GM12878 (cell line): ENCODE data around the gene ZBTB38. TPM values are rescaled to one million over a fixed set of nuclear protein-coding genes. Genes with fewer than 3 reads are reported as not detected.

ENCODE experiments used
- ATAC-seq: fragments of 200-7000 bp; cut with Tn5 transposase; 3 replicates; pipeline ENCODE4 v1.9.1; 2020; ENCODE audit warnings: mild to moderate bottlenecking, moderate library complexity
- BruUV-seq: library from RNA; stranded (reverse); fragments of 400-500 nt; replicated peaks from 2 replicates; lab custom pipeline; 2021; lab: Mats Ljungman, UMichigan
- CTCF ChIA-PET: fragments of 300-600 bp; sonication (Branson Sonifier 250); formaldehyde crosslinking; extraction: SDS; loops from one replicate; lab custom pipeline; 2021; ENCODE audit warnings: inconsistent platforms; lab: Yijun Ruan, JAX
- POLR2A ChIA-PET: fragments of 350-600 bp; formaldehyde crosslinking; extraction: SDS; loops from one replicate; lab custom pipeline; 2021; ENCODE audit warnings: inconsistent platforms; lab: Charles Lee
- RAD21 ChIA-PET: fragments of 300-600 bp; sonication (Branson Sonifier 250); formaldehyde crosslinking; loops from one replicate; lab custom pipeline; 2023; ENCODE audit warnings: antibody characterized with exemption; ENCODE audit not compliant: unreplicated experiment; lab: Charles Lee
- SMC1A ChIA-PET: fragments of 300-600 bp; sonication (Branson Sonifier 250); formaldehyde crosslinking; loops from one replicate; lab custom pipeline; 2023; ENCODE audit not compliant: unreplicated experiment, uncharacterized antibody; lab: Charles Lee
- DNase-seq: peaks from one replicate; pipeline ENCODE4 v3.0.0-alpha.2; 2011; ENCODE audit warnings: low read depth, low spot score
- FAIRE-seq: peaks from 3 replicates; lab custom pipeline; 2011; peaks lifted over from hg19 to GRCh38; lab: Jason Lieb, UNC
- H2AFZ ChIP-seq: 2 replicates; pipeline ENCODE4 v1.6.0; 2011; ENCODE audit warnings: low read depth, low read length, control low read depth; ENCODE audit not compliant: control insufficient read depth
- H3K27ac ChIP-seq: 2 replicates; pipeline ENCODE4 v1.5.1; 2011; ENCODE audit warnings: control low read depth; ENCODE audit not compliant: control insufficient read depth, insufficient read depth
- H3K27me3 ChIP-seq, 2 experiments: replicated peaks in 1 of 2; 2 replicates each; pipeline versions ENCODE4 v1.6.0 to v1.6.1; 2011; ENCODE audit warnings: low read length in 1 of 2; ENCODE audit not compliant: control insufficient read depth in 2 of 2, insufficient read depth in 2 of 2
- H3K36me3 ChIP-seq, 2 experiments: 2 replicates each; pipeline ENCODE4 v1.5.1; 2011; ENCODE audit warnings: low read length in 1 of 2; ENCODE audit not compliant: control insufficient read depth in 2 of 2, insufficient read depth in 2 of 2
- H3K4me1 ChIP-seq: 2 replicates; pipeline ENCODE4 v1.6.1; 2011; ENCODE audit warnings: mild to moderate bottlenecking, low read length, moderate library complexity, mixed read lengths; ENCODE audit not compliant: control insufficient read depth, insufficient read depth
- H3K4me2 ChIP-seq: 2 replicates; pipeline ENCODE4 v1.6.0; 2011; ENCODE audit warnings: control low read depth; ENCODE audit not compliant: control insufficient read depth, insufficient read depth
- H3K4me3 ChIP-seq: fragments of 200-600 bp; sonication (generic); 2 replicates; pipeline ENCODE4 v1.5.1; 2016
- H3K79me2 ChIP-seq: 2 replicates; pipeline ENCODE4 v1.6.0; 2011; ENCODE audit warnings: low read length; ENCODE audit not compliant: control insufficient read depth, insufficient read depth
- H3K9ac ChIP-seq: 2 replicates; pipeline ENCODE4 v1.8.0; 2011; ENCODE audit warnings: low read length, control low read depth, mixed read lengths; ENCODE audit not compliant: control insufficient read depth, insufficient read depth
- H3K9me3 ChIP-seq: replicated peaks from 3 replicates; pipeline ENCODE4 v1.5.1; 2011; ENCODE audit warnings: mild to moderate bottlenecking, low read length; ENCODE audit not compliant: control insufficient read depth, insufficient read depth
- H4K20me1 ChIP-seq: 2 replicates; pipeline ENCODE4 v1.6.0; 2011; ENCODE audit not compliant: control insufficient read depth, insufficient read depth
- ATF7 ChIP-seq: fragments of 450-650 bp; IDR thresholded peaks from 2 replicates; pipeline ENCODE4 v1.6.1; 2016; ENCODE audit warnings: low read depth, mild to moderate bottlenecking
- IRF3 ChIP-seq: fragments of 450-650 bp; IDR thresholded peaks from 2 replicates; pipeline ENCODE4 v1.6.1; 2014; ENCODE audit warnings: mild to moderate bottlenecking
- NFXL1 ChIP-seq: fragments of 450-650 bp; IDR thresholded peaks from 2 replicates; pipeline ENCODE4 v1.6.1; 2017; ENCODE audit warnings: antibody characterized with exemption, mild to moderate bottlenecking, borderline replicate concordance
- NRF1 ChIP-seq: conservative IDR thresholded peaks from 2 replicates; pipeline ENCODE4 v1.6.1; 2011; ENCODE audit warnings: mild to moderate bottlenecking, low read depth, low read length, improper control_type of control experiment
- REST ChIP-seq: IDR thresholded peaks from 2 replicates; pipeline ENCODE4 v1.6.1; 2012; ENCODE audit warnings: mild to moderate bottlenecking, low read depth, low read length
- WGBS: methylation state at CpG from one replicate; pipeline ENCODE4 v1.1.6; 2016; ENCODE audit warnings: low lambda C conversion rate; ENCODE audit not compliant: insufficient replicate concordance, insufficient coverage; ENCODE audit errors: missing lambda C conversion rate; 5-methylcytosine and 5-hydroxymethylcytosine counted together
- in situ Hi-C: fragments of 300-500 bp; cut with MboI; formaldehyde crosslinking; loops from 9 replicates; pipeline ENCODE4 v1.14.3; 2018; ENCODE audit warnings: mixed read lengths
- intact Hi-C: fragments of 100-400 bp; cut with micrococcal nuclease; formaldehyde crosslinking; loops from one replicate; pipeline ENCODE4 v1.14.2; 2022; ENCODE audit not compliant: unreplicated experiment
- polyA plus RNA-seq, 11 experiments: library from polyadenylated mRNA; depleted of rRNA in 4 of 11; unstranded in 6 of 11; stranded (reverse) in 5 of 11; fragments of >200 nt; fragmentation: Nextera tagmentation in 4 of 11; fragmentation: Illumina TruSeq in 1 of 11; extraction: Ambion mirVana in 4 of 11; extraction: Trizol in 1 of 11; gene quantifications; 1 replicate in 1 of 11; 2 replicates in 10 of 11; pipeline versions ENCODE4 v1.2.1 to v1.2.3, GENCODE V29; 2011 to 2016; ENCODE audit warnings: inconsistent platforms in 2 of 11, missing spikeins in 2 of 11, low read depth in 1 of 11
- total RNA-seq, 4 experiments: library from RNA; depleted of rRNA in 3 of 4; stranded (reverse); fragments of >200 nt in 3 of 4; fragmentation: Illumina TruSeq in 1 of 4; extraction: Trizol in 1 of 4; gene quantifications; 2 replicates each; pipeline versions ENCODE4 v1.2.1 to v1.2.3, GENCODE V29; 2013 to 2021

Gene ZBTB38
- total and polyA plus RNA-seq, 10 of the 15 experiments (the other 5 are each of a cell fraction or from before 2014, with no cell fraction given) = 34.2 to 115 (median 88.6) TPM

- no peak for FAIRE-seq
- 93% methylated on average over 1 of the region's 1 CpG for WGBS
- ChIA-PET CTCF (interaction anchor here (0.9 to 6.4 kb wide), 10 partner anchors 12 to 200 kb away, joined by 3 to 61 read pairs (median 4); no protein-coding TSS in a partner anchor), POLR2A (interaction anchor here (1.0 to 1.3 kb wide), 2 partner anchors 12 to 104 kb away, joined by 4 read pairs; no protein-coding TSS in a partner anchor), SMC1A (interaction anchor here (0.7 to 2.5 kb wide), 15 partner anchors 9 to 106 kb away, joined by 3 to 16 read pairs (median 5); no protein-coding TSS in a partner anchor), RAD21 (interaction anchor here (0.8 to 1.9 kb wide), 5 partner anchors 11 to 103 kb away, joined by 3 to 8 read pairs (median 5); no protein-coding TSS in a partner anchor)
- no peaks in the 10 kb centered on the region for H3K79me2 ChIP-seq
- intact Hi-C loops (no loop called here), in situ Hi-C loops (no loop called here)
- DNase-seq = no peak
- H3K4me2 ChIP-seq = no peak overlapping the region
- no peak for ATAC-seq
- H3K9ac ChIP-seq = no peak overlapping the region
- H3K9me3 ChIP-seq = no peaks in the 10 kb centered on the region
- no peaks in the 10 kb centered on the region for H3K36me3 ChIP-seq
- H2AFZ ChIP-seq = no peak overlapping the region
- H4K20me1 ChIP-seq = no peaks in the 10 kb centered on the region
- H3K27ac ChIP-seq = no peak overlapping the region
- BruUV-seq = no TSS peak
- TF ChIP-seq ATF7 = no peak
- no peak for TF ChIP-seq NFXL1
- TF ChIP-seq REST = no peak
- no peak for TF ChIP-seq NRF1
- no peak for TF ChIP-seq IRF3
- peaks cover 12% of the 10 kb centered on the region; the same call in 1 of the 2 replicates for H3K4me1 ChIP-seq
- H3K4me3 ChIP-seq = no peak overlapping the region
- H3K27me3 ChIP-seq = no peaks in the 10 kb centered on the region
Observed at GRCh38 chr3:141348837-141349236, 19.5 kb upstream of the ZBTB38 start.
